ENCODE measurements around the gene RRP8. TPM values are rescaled to one million over a fixed set of nuclear protein-coding genes. Genes with fewer than 3 reads are reported as not detected.

Gene RRP8
- total RNA-seq, 1 experiment from 2014 or later: 17.4 TPM

Other genes starting within 250 kb of the RRP8 start
- gene SMPD1, start 213.1 kb downstream of the RRP8 start, total RNA-seq (2014; rRNA removed; shearing (Covaris generic)): 7.5 and 10.9 TPM in 2 replicates
- 6.2 and 6.7 TPM in 2 replicates for gene APBB1, start 184.5 kb downstream of the RRP8 start, total RNA-seq (2014; rRNA removed; shearing (Covaris generic))
- 0.06 TPM in 1 of 2 replicates, not detected in the other for gene HPX, start 162.6 kb downstream of the RRP8 start, total RNA-seq (2014; rRNA removed; shearing (Covaris generic))
- gene TRIM3, start 129.7 kb downstream of the RRP8 start, total RNA-seq (2014; rRNA removed; shearing (Covaris generic)): 9.4 and 16.4 TPM in 2 replicates
- 42.5 and 58.7 TPM in 2 replicates for gene ARFIP2, start 122.3 kb downstream of the RRP8 start, total RNA-seq (2014; rRNA removed; shearing (Covaris generic))
- 24.7 and 43.4 TPM in 2 replicates for gene TIMM10B, start 122.1 kb downstream of the RRP8 start, total RNA-seq (2014; rRNA removed; shearing (Covaris generic))
- 3.6 and 4.2 TPM in 2 replicates for gene DNHD1, start 106.3 kb downstream of the RRP8 start, total RNA-seq (2014; rRNA removed; shearing (Covaris generic))
- 120 and 140 TPM in 2 replicates for gene ILK, start 158 bp upstream of the RRP8 start, total RNA-seq (2014; rRNA removed; shearing (Covaris generic))
- 53.0 and 57.0 TPM in 2 replicates for gene TAF10, start 8.6 kb upstream of the RRP8 start, total RNA-seq (2014; rRNA removed; shearing (Covaris generic))
- gene TPP1, start 15.8 kb upstream of the RRP8 start, total RNA-seq (2014; rRNA removed; shearing (Covaris generic)): 2.5 and 14.9 TPM in 2 replicates
- gene DCHS1, start 52.2 kb upstream of the RRP8 start, total RNA-seq (2014; rRNA removed; shearing (Covaris generic)): 0.74 and 1.3 TPM in 2 replicates
- 95.5 and 120 TPM in 2 replicates for gene MRPL17, start 79.7 kb upstream of the RRP8 start, total RNA-seq (2014; rRNA removed; shearing (Covaris generic))
- 0.03 TPM in 1 of 2 replicates, not detected in the other for gene OR2AG2, start 168.4 kb upstream of the RRP8 start, total RNA-seq (2014; rRNA removed; shearing (Covaris generic))
- gene OR2AG1, start 179.4 kb upstream of the RRP8 start, total RNA-seq (2014; rRNA removed; shearing (Covaris generic)): not detected in 2 replicates
- gene OR6A2, start 196.1 kb upstream of the RRP8 start, total RNA-seq (2014; rRNA removed; shearing (Covaris generic)): 0.06 TPM in 1 of 2 replicates, not detected in the other
- not detected in 2 replicates for gene OR10A5, start 242.1 kb upstream of the RRP8 start, total RNA-seq (2014; rRNA removed; shearing (Covaris generic))